ENCODE results near the gene SGMS2.

DNA sequence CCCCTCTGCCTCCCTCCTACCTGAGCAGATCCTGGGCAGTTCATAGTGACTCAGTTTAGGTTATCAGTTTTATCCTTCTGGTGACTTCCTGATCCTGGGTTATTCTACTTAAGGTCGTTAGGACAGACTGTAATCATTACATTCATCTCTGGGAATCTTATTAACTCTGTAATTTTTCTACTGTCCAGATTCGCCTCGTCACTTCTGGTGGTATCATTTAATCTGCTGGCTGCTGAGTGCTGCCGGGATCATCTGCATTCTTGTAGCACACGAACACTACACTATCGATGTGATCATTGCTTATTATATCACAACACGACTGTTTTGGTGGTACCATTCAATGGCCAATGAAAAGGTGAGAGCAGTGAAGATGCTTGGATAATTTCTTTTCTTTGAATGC lies 83.6 kb downstream of the SGMS2 start:
- no peak for TF ChIP-seq ZNF749 (CRISPR knock-in tag; IDR thresholded peaks at IDR 0.05; ENCODE audit: borderline replicate concordance)
- TF ChIP-seq ZEB1 (IDR thresholded peaks at IDR 0.05; ENCODE audit: insufficient replicate concordance, low read depth), result no peak
- no peak for TF ChIP-seq THAP11 (CRISPR knock-in tag; IDR thresholded peaks at IDR 0.05)
- TF ChIP-seq, protein P1, sequence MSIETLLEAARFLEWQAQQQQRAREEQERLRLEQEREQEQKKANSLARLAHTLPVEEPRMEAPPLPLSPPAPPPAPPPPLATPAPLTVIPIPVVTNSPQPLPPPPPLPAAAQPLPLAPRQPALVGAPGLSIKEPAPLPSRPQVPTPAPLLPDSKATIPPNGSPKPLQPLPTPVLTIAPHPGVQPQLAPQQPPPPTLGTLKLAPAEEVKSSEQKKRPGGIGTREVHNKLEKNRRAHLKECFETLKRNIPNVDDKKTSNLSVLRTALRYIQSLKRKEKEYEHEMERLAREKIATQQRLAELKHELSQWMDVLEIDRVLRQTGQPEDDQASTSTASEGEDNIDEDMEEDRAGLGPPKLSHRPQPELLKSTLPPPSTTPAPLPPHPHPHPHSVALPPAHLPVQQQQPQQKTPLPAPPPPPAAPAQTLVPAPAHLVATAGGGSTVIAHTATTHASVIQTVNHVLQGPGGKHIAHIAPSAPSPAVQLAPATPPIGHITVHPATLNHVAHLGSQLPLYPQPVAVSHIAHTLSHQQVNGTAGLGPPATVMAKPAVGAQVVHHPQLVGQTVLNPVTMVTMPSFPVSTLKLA (IDR thresholded peaks at IDR 0.05), result no peak
- no peak for TF ChIP-seq ZNF34 (CRISPR knock-in tag; IDR thresholded peaks at IDR 0.05; ENCODE audit: borderline replicate concordance)
- TF ChIP-seq YY1 (IDR thresholded peaks at IDR 0.05; ENCODE audit: insufficient read depth, insufficient replicate concordance, low read depth, low read length), result no peak
- TF ChIP-seq, protein P2, sequence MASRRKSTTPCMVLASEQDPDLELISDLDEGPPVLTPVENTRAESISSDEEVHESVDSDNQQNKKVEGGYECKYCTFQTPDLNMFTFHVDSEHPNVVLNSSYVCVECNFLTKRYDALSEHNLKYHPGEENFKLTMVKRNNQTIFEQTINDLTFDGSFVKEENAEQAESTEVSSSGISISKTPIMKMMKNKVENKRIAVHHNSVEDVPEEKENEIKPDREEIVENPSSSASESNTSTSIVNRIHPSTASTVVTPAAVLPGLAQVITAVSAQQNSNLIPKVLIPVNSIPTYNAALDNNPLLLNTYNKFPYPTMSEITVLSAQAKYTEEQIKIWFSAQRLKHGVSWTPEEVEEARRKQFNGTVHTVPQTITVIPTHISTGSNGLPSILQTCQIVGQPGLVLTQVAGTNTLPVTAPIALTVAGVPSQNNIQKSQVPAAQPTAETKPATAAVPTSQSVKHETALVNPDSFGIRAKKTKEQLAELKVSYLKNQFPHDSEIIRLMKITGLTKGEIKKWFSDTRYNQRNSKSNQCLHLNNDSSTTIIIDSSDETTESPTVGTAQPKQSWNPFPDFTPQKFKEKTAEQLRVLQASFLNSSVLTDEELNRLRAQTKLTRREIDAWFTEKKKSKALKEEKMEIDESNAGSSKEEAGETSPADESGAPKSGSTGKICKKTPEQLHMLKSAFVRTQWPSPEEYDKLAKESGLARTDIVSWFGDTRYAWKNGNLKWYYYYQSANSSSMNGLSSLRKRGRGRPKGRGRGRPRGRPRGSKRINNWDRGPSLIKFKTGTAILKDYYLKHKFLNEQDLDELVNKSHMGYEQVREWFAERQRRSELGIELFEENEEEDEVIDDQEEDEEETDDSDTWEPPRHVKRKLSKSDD (CRISPR knock-in tag; IDR thresholded peaks at IDR 0.05; ENCODE audit: low read depth), result no peak
- no peak for TF ChIP-seq NFATC3 (CRISPR knock-in tag; IDR thresholded peaks at IDR 0.05)
